Epithelial cell of proximal tubule (primary cell): ENCODE results near the gene DPYD. TPM values are rescaled to one million over a fixed set of nuclear protein-coding genes. Genes with fewer than 3 reads are reported as not detected.

Source experiments
- DNase-seq: peaks from one replicate; pipeline ENCODE4 v3.0.0-alpha.2; 2011; ENCODE audit warnings: low read depth
- H3K4me3 ChIP-seq: 2 replicates; pipeline ENCODE4 v1.5.1; 2011; ENCODE audit warnings: low read depth, mild to moderate bottlenecking, low read length
- total RNA-seq: library from RNA; depleted of rRNA; stranded (reverse); fragments of >200 nt; gene quantifications from 2 replicates; pipeline ENCODE4 v1.2.3, GENCODE V29; 2015
- TF ChIP-seq, protein P1 (sequence below): conservative IDR thresholded peaks from 2 replicates; pipeline ENCODE4 v1.5.1; 2012; ENCODE audit warnings: low read depth, mild to moderate bottlenecking, low read length

DPYD gene
- total RNA-seq, 1 donor from 2014 or later = 5.1 TPM

DNA sequence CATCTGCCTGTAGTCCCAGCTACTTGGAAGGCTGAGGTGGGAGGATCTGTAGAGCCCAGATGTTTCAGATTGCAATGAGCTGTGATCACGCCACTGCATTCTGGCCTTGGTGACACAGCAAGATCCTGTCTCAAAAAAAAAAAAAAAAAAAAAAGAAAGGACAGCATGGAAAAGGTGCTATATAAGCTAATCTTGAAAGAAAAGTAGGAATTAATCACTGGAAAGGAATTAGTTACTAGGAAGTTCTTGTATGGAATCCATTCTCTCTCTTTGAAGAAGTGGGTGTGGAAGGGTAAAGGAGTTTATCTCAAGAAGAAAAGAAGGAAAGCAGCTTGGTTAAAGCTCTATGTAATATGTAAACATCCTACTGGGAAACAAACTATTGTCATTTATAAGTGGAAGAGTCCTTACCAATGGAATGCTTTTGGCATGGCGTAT lies 339.2 kb downstream of the DPYD start:
- DNase-seq = no peak
- TF ChIP-seq, protein P1, sequence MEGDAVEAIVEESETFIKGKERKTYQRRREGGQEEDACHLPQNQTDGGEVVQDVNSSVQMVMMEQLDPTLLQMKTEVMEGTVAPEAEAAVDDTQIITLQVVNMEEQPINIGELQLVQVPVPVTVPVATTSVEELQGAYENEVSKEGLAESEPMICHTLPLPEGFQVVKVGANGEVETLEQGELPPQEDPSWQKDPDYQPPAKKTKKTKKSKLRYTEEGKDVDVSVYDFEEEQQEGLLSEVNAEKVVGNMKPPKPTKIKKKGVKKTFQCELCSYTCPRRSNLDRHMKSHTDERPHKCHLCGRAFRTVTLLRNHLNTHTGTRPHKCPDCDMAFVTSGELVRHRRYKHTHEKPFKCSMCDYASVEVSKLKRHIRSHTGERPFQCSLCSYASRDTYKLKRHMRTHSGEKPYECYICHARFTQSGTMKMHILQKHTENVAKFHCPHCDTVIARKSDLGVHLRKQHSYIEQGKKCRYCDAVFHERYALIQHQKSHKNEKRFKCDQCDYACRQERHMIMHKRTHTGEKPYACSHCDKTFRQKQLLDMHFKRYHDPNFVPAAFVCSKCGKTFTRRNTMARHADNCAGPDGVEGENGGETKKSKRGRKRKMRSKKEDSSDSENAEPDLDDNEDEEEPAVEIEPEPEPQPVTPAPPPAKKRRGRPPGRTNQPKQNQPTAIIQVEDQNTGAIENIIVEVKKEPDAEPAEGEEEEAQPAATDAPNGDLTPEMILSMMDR = no peak
- H3K4me3 ChIP-seq = no peak overlapping the region

DNA sequence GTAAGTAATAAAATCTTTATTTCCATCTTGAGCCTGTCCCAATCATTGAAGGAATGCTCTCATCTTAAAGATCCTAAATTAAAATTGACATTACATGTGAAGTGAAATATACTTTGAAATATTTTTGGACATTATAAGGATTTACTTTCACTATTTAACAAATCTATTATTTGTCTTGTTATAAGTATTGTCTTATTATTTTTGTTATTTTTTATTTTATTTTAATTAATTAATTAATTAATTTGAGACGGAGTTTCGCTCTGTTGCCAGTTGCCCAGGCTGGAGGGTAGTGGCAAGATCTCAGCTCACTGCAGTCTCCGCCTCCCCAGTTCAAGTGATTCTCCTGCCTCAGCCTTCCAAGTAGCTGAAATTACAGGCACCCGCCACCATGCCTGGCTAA lies 343.2 kb downstream of the DPYD start:
- H3K4me3 ChIP-seq = no peak overlapping the region
- TF ChIP-seq, protein P1 = no peak
- no peak for DNase-seq

DNA sequence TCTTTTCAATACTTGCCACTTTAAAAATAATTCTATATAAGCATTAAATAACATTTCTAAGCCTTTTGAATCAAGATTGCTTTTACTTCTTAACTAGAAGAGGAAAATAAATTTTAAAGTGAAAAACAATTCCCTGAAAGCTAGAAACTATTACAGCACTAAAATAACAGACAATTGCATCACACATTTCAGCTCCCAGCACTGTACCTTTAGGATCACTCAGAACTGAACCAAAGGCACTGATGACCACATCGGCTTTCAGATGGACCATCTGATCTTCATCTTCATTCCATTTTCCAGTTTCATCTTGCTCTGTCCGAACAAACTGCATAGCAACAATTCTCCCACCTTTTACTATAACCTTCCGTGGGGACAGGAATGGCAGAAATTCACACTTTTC lies 347.3 kb downstream of the DPYD start:
- H3K4me3 ChIP-seq = no peak overlapping the region
- no peak for DNase-seq
- TF ChIP-seq, protein P1 = no peak

DNA sequence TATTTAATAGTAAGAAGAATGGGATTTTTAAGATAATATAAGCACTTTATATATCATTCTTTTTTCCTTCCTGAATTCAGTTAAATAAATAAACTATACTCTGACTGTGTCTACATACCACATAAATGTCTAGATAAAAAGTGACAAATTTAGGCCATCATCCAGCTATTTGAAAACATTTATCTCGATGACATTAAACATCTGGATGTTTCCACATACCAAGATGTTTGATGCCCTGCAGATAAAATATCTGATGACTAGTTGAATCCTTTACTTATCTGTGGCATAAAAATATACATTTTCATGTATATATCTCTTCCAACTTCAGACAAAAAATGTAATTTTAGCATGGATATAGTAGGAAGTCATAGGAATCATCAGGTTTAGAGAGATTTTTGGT lies 348.3 kb downstream of the DPYD start:
- TF ChIP-seq, protein P1 = no peak
- DNase-seq = no peak
- no peak overlapping the region for H3K4me3 ChIP-seq

DNA sequence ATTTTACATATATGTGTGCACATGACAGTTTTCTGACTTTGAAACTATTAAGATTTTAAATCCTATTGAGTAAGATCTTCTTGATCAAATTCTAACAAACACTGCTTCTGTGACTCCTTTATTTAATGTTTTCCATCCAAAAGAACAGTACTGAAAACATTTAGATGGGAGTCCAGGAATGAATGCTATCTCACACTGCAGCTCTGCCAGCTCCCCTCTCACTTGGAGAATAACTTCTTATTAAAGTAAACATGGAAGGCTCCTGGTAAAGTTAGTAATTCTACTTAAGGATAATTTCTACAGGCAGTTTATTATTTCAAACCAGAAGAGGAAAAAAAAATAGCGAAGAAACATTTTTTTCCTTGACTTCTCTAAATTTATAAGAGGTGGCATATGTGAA lies 349.1 kb downstream of the DPYD start:
- DNase-seq = no peak
- TF ChIP-seq, protein P1 = no peak

DNA sequence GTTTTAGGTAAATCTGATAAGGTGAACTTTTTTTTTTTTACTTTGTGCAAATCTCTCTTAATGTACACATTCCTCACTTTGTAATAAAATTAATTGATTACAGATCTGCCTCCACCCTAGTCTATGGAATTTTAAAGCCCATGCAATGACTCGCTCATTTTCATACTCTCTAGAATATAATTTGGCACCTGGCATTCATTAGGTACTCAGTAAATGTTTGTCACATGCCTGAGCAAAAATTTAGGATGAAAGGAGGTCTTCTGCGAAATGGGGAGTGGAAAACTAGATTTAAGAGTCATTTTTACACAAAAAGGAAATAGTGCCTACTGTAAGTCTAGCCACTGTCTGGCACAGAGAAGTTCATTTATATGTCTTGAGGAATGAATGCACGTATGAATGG lies 350.1 kb downstream of the DPYD start:
- no peak overlapping the region for H3K4me3 ChIP-seq
- TF ChIP-seq, protein P1 = no peak
- no peak for DNase-seq

More for the DNA sequence above, 349.1 kb downstream of the DPYD start:
- H3K4me3 ChIP-seq = no peak overlapping the region

DNA sequence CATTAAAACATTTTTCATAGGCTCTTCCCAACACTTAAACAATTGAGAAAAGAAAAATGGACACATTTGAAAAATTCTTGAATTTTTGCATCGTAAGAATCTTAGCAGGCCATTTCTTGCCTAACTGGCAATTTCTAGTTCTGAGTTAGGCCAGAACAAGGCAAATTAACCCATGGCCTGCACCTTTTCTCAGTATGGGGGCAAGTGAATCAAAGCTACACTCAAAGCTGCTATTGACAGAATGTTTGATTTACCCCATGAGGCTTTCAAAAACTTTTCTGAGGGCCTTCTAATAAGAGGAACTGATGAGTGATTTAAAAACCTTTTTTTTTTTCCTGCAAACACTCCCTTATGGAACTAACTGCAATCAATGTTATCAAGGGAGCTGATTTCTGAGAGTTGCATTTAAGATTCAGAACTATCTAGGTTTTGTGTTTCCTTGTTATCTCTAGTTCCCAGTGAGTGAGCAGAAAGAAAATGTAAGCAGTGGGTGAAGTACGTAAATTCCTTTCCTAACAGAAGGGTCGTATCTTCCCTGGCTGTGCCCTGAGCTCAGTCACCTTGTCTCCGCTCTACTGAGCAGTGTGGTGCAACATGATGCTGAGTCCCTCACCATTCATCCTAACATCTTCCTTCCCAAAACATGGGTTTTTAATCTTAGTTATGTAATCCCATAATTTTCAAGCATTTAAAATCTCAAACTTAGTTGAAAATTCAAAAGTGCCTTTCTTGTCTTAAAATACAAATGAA lies 353.7 kb downstream of the DPYD start:
- TF ChIP-seq, protein P1 = no peak
- DNase-seq = no peak
- no peak overlapping the region for H3K4me3 ChIP-seq
